ENCODE data around the gene DNAI2. TPM values are rescaled to one million over a fixed set of nuclear protein-coding genes. Genes with fewer than 3 reads are reported as not detected.
A peak's percentile ranks its signal among the peaks of the same experiment; 100 is the strongest.

The DNAI2 gene
- polyA plus RNA-seq, 3 donors from 2014 or later, result 0.74 TPM; not detected in 2

GRCh38 chr17:74239172-74239571 is 34.9 kb upstream of the DNAI2 start:
- peaks cover 0 to 4% (median 0%) of the 10 kb centered on the region in 3 donors for H3K36me3 Mint-ChIP-seq
- H3K9me3 Mint-ChIP-seq, result no peaks in the 10 kb centered on the region
- no peak overlapping the region for H3K4me3 Mint-ChIP-seq
- H3K27me3 Mint-ChIP-seq (ENCODE audit: low read depth in 3 of 3), result peaks cover 0 to 2% (median 1%) of the 10 kb centered on the region in 3 donors
- no peaks in the 10 kb centered on the region for H3K4me1 Mint-ChIP-seq
- DNase-seq, result no peak
- no peak overlapping the region for H3K27ac Mint-ChIP-seq

- H3K9me3 Mint-ChIP-seq, result no peaks in the 10 kb centered on the region
- peaks cover 0 to 4% (median 0%) of the 10 kb centered on the region in 3 donors for H3K36me3 Mint-ChIP-seq
- H3K4me3 Mint-ChIP-seq, result no peak overlapping the region
- no peak for DNase-seq
- no peaks in the 10 kb centered on the region for H3K4me1 Mint-ChIP-seq
- H3K27ac Mint-ChIP-seq, result no peak overlapping the region
- peaks cover 0 to 2% (median 1%) of the 10 kb centered on the region in 3 donors for H3K27me3 Mint-ChIP-seq (ENCODE audit: low read depth in 3 of 3)
These were observed 33.3 kb upstream of the DNAI2 start for GRCh38 chr17:74240618-74241205.

- H3K4me1 Mint-ChIP-seq, result no peaks in the 10 kb centered on the region
- H3K9me3 Mint-ChIP-seq, result no peaks in the 10 kb centered on the region
- peaks cover 0 to 2% (median 1%) of the 10 kb centered on the region in 3 donors for H3K27me3 Mint-ChIP-seq (ENCODE audit: low read depth in 3 of 3)
- H3K36me3 Mint-ChIP-seq, result peaks cover 0 to 4% (median 0%) of the 10 kb centered on the region in 3 donors
- no peak overlapping the region for H3K27ac Mint-ChIP-seq
- no peak overlapping the region for H3K4me3 Mint-ChIP-seq
- DNase-seq, result no peak
These were observed 32.6 kb upstream of the DNAI2 start for GRCh38 chr17:74241431-74241830.

- Mint-ChIP-seq H3K27ac (no peak overlapping the region), H3K27me3 (ENCODE audit: low read depth in 3 of 3) (peaks cover 2% of the 10 kb centered on the region in 3 donors), H3K4me3 (no peak overlapping the region), H3K36me3 (peaks cover 0 to 4% (median 0%) of the 10 kb centered on the region in 3 donors), H3K4me1 (no peaks in the 10 kb centered on the region), H3K9me3 (no peaks in the 10 kb centered on the region)
- no peak for DNase-seq
These were observed 32.2 kb upstream of the DNAI2 start for GRCh38 chr17:74241847-74242246.

- no peak overlapping the region for H3K4me3 Mint-ChIP-seq
- no peak overlapping the region for H3K27ac Mint-ChIP-seq
- H3K4me1 Mint-ChIP-seq, result no peaks in the 10 kb centered on the region
These were observed 30.9 kb upstream of the DNAI2 start for GRCh38 chr17:74243013-74243755.

GRCh38 chr17:74244128-74244527 is 29.9 kb upstream of the DNAI2 start:
- Mint-ChIP-seq H3K27me3 (ENCODE audit: low read depth in 3 of 3) (peaks cover 2% of the 10 kb centered on the region in 3 donors), H3K27ac (no peak overlapping the region), H3K9me3 (no peaks in the 10 kb centered on the region), H3K36me3 (peaks cover 0 to 4% (median 0%) of the 10 kb centered on the region in 3 donors), H3K4me3 (no peak overlapping the region), H3K4me1 (no peaks in the 10 kb centered on the region)
- no peak for DNase-seq

More at GRCh38 chr17:74243013-74243755, 30.9 kb upstream of the DNAI2 start:
- peaks cover 0 to 4% (median 0%) of the 10 kb centered on the region in 3 donors for H3K36me3 Mint-ChIP-seq
- DNase-seq, result no peak
- peaks cover 2% of the 10 kb centered on the region in 3 donors for H3K27me3 Mint-ChIP-seq (ENCODE audit: low read depth in 3 of 3)
- H3K9me3 Mint-ChIP-seq, result no peaks in the 10 kb centered on the region

- Mint-ChIP-seq H3K9me3 (no peaks in the 10 kb centered on the region), H3K27ac (no peak overlapping the region), H3K4me1 (peaks cover 0 to 2% of the 10 kb centered on the region in 2 donors), H3K4me3 (no peak overlapping the region), H3K27me3 (ENCODE audit: low read depth in 3 of 3) (peaks cover 2% of the 10 kb centered on the region in 3 donors), H3K36me3 (peaks cover 0 to 4% (median 0%) of the 10 kb centered on the region in 3 donors)
- no peak for DNase-seq
These were observed 29.5 kb upstream of the DNAI2 start for GRCh38 chr17:74244548-74244947.

GRCh38 chr17:74245145-74245831 is 28.7 kb upstream of the DNAI2 start:
- H3K36me3 Mint-ChIP-seq, result no peaks in the 10 kb centered on the region
- H3K9me3 Mint-ChIP-seq, result no peaks in the 10 kb centered on the region
- DNase-seq, result no peak
- H3K27ac Mint-ChIP-seq, result no peak overlapping the region
- peaks cover 2% of the 10 kb centered on the region in 3 donors for H3K27me3 Mint-ChIP-seq (ENCODE audit: low read depth in 3 of 3)
- H3K4me3 Mint-ChIP-seq, result no peak overlapping the region
- peaks cover 0 to 2% of the 10 kb centered on the region in 2 donors for H3K4me1 Mint-ChIP-seq

- Mint-ChIP-seq H3K4me3 (no peak overlapping the region), H3K27ac (no peak overlapping the region), H3K27me3 (ENCODE audit: low read depth in 3 of 3) (peaks cover 2% of the 10 kb centered on the region in 3 donors), H3K9me3 (no peaks in the 10 kb centered on the region), H3K36me3 (peaks cover 0 to 2% (median under 1%) of the 10 kb centered on the region in 3 donors), H3K4me1 (peaks cover 0 to 2% of the 10 kb centered on the region in 2 donors)
- DNase-seq, result no peak
These were observed 28.2 kb upstream of the DNAI2 start for GRCh38 chr17:74245871-74246270.

GRCh38 chr17:74249590-74250270 is 24.3 kb upstream of the DNAI2 start:
- Mint-ChIP-seq H3K27ac (peak overlapping the region in 1 of 6 donors; percentile 40), H3K4me1 (peaks cover 0 to 2% of the 10 kb centered on the region in 2 donors), H3K9me3 (no peaks in the 10 kb centered on the region), H3K36me3 (peaks cover 0 to 10% (median 3%) of the 10 kb centered on the region in 3 donors), H3K27me3 (ENCODE audit: low read depth in 3 of 3) (peaks cover 0 to 2% (median 2%) of the 10 kb centered on the region in 3 donors), H3K4me3 (no peak overlapping the region)
- no peak for DNase-seq

- H3K36me3 Mint-ChIP-seq, result peaks cover 0 to 10% (median 3%) of the 10 kb centered on the region in 3 donors
- no peak overlapping the region for H3K4me3 Mint-ChIP-seq
- no peaks in the 10 kb centered on the region for H3K9me3 Mint-ChIP-seq
- peaks cover 0 to 2% of the 10 kb centered on the region in 2 donors for H3K4me1 Mint-ChIP-seq
- DNase-seq, result no peak
- peak overlapping the region in 1 of 6 donors; percentile 8 for H3K27ac Mint-ChIP-seq
- peaks cover 0 to 2% (median 2%) of the 10 kb centered on the region in 3 donors for H3K27me3 Mint-ChIP-seq (ENCODE audit: low read depth in 3 of 3)
These were observed 23.6 kb upstream of the DNAI2 start for GRCh38 chr17:74250324-74250995.

GRCh38 chr17:74251051-74251450 is 23.0 kb upstream of the DNAI2 start:
- Mint-ChIP-seq H3K36me3 (peaks cover 0 to 10% (median 3%) of the 10 kb centered on the region in 3 donors), H3K4me1 (peaks cover 0 to 2% of the 10 kb centered on the region in 2 donors), H3K4me3 (no peak overlapping the region), H3K9me3 (no peaks in the 10 kb centered on the region), H3K27me3 (ENCODE audit: low read depth in 3 of 3) (peaks cover 0 to 2% (median 2%) of the 10 kb centered on the region in 3 donors), H3K27ac (peak overlapping the region in 2 of 6 donors; percentile 8 to 79)
- DNase-seq, result no peak

GRCh38 chr17:74251569-74251968 is 22.5 kb upstream of the DNAI2 start:
- no peak overlapping the region for H3K4me3 Mint-ChIP-seq
- H3K36me3 Mint-ChIP-seq, result peaks cover 0 to 10% (median 3%) of the 10 kb centered on the region in 3 donors
- H3K27me3 Mint-ChIP-seq (ENCODE audit: low read depth in 3 of 3), result peaks cover 0 to 2% (median under 1%) of the 10 kb centered on the region in 3 donors
- peaks cover 0 to 2% of the 10 kb centered on the region in 2 donors for H3K4me1 Mint-ChIP-seq
- H3K9me3 Mint-ChIP-seq, result no peaks in the 10 kb centered on the region
- H3K27ac Mint-ChIP-seq, result no peak overlapping the region
- DNase-seq, result no peak

All from immature natural killer cell (primary cell).